AG09319 (cell line): ENCODE data around the gene CCDC177.
A peak's percentile ranks its signal among the peaks of the same experiment; 100 is the strongest.
"Not testable (repeated sequence)": the region's sequence is repeated elsewhere in the genome, so short reads cannot be mapped to it uniquely, and the experiment has no call there.

Experiments used
- DNase-seq: peaks from one replicate; pipeline ENCODE4 v3.0.0-alpha.2; 2010; ENCODE audit warnings: low read depth; ENCODE audit errors: extremely low read depth
- CTCF ChIP-seq: IDR thresholded peaks from 2 replicates; pipeline ENCODE4 v1.5.1; 2011; ENCODE audit warnings: low read depth, mild to moderate bottlenecking, inconsistent platforms, low read length, moderate library complexity

The CCDC177 gene

GRCh38 chr14:69611172-69612013, 36.7 kb upstream of the CCDC177 start, which contains the start of gene SUSD6:
TSS of gene SUSD6 (plus strand) at chr14:69611596. CDS start at chr14:69658593, 46,997 bp downstream.
- peak; percentile 64 for DNase-seq
- no peak for TF ChIP-seq CTCF

GRCh38 chr14:69610874-69611171, 36.2 kb upstream of the CCDC177 start:
- DNase-seq: no peak
- TF ChIP-seq CTCF: no peak

- no peak for TF ChIP-seq CTCF
- DNase-seq: no peak
Observed at GRCh38 chr14:69610020-69610873, 35.6 kb upstream of the CCDC177 start.

- TF ChIP-seq CTCF: no peak
Observed at GRCh38 chr14:69606258-69607184, 31.9 kb upstream of the CCDC177 start.

GRCh38 chr14:69605738-69606137, 31.1 kb upstream of the CCDC177 start:
- TF ChIP-seq CTCF: no peak
- no peak for DNase-seq

More at GRCh38 chr14:69606258-69607184, 31.9 kb upstream of the CCDC177 start:
- DNase-seq: no peak

- no peak for TF ChIP-seq CTCF
- DNase-seq: no peak
Observed at GRCh38 chr14:69600304-69600891, 25.7 kb upstream of the CCDC177 start.

GRCh38 chr14:69599431-69599830, 24.8 kb upstream of the CCDC177 start:
- not testable (repeated sequence) for DNase-seq
